Natural killer cell (primary cell): ENCODE results near the gene SCP2. TPM values are rescaled to one million over a fixed set of nuclear protein-coding genes. Genes with fewer than 3 reads are reported as not detected.

Source experiments
- ATAC-seq, 3 donors: fragments of 150-1000 bp in 2 of 3; fragments of 200-7000 bp in 1 of 3; cut with Tn5 transposase; 1 replicate in 1 of 3; 2 replicates in 2 of 3; pipeline ENCODE4 v1.10.0; 2021; ENCODE audit warnings: mild to moderate bottlenecking in 2 of 3, moderate library complexity in 2 of 3
- DNase-seq, 2 donors: peaks; one replicate each; pipeline versions ENCODE4 v3.0.0 to v3.0.0-alpha.2; 2013 to 2021; ENCODE audit warnings: mixed read lengths in 1 of 2
- H3K27ac ChIP-seq: one replicate; pipeline ENCODE4 v1.5.1; 2013; ENCODE audit warnings: mild to moderate bottlenecking, low read length
- H3K27me3 ChIP-seq: one replicate; pipeline ENCODE4 v1.6.1; 2013; ENCODE audit warnings: low read length; ENCODE audit not compliant: control insufficient read depth, insufficient read depth
- H3K36me3 ChIP-seq: one replicate; pipeline ENCODE4 v1.6.1; 2013; ENCODE audit warnings: low read length; ENCODE audit not compliant: control insufficient read depth, insufficient read depth
- H3K4me1 ChIP-seq: one replicate; pipeline ENCODE4 v1.6.1; 2013; ENCODE audit warnings: low read length; ENCODE audit not compliant: control insufficient read depth, insufficient read depth
- H3K4me3 ChIP-seq: one replicate; pipeline ENCODE4 v1.5.1; 2013; ENCODE audit warnings: low read length
- H3K9me3 ChIP-seq: one replicate; pipeline ENCODE4 v1.6.1; 2013; ENCODE audit warnings: low read length; ENCODE audit not compliant: control insufficient read depth, insufficient read depth
- H3K27ac Mint-ChIP-seq, 2 donors: one replicate each; pipeline ENCODE4 v1.8.0; 2022; ENCODE audit warnings: mild to moderate bottlenecking in 2 of 2, mixed read lengths in 2 of 2, moderate library complexity in 1 of 2
- H3K27me3 Mint-ChIP-seq, 2 donors: one replicate each; pipeline ENCODE4 v1.8.0; 2022; ENCODE audit warnings: low read depth in 2 of 2, mixed read lengths in 2 of 2
- H3K36me3 Mint-ChIP-seq: one replicate; pipeline ENCODE4 v1.8.0; 2022; ENCODE audit warnings: mixed read lengths
- H3K4me1 Mint-ChIP-seq, 2 donors: one replicate each; pipeline ENCODE4 v1.8.0; 2022; ENCODE audit warnings: mixed read lengths in 2 of 2
- H3K4me3 Mint-ChIP-seq: one replicate; pipeline ENCODE4 v1.8.0; 2022; ENCODE audit warnings: mild to moderate bottlenecking, moderate library complexity, mixed read lengths
- H3K9me3 Mint-ChIP-seq, 2 donors: one replicate each; pipeline ENCODE4 v1.8.0; 2022; ENCODE audit warnings: mixed read lengths in 2 of 2
- CTCF ChIP-seq: fragments of 200-600 bp; IDR thresholded peaks from one replicate; pipeline ENCODE4 v1.8.0; 2022; ENCODE audit warnings: antibody characterized with exemption
- WGBS: methylation state at CpG from one replicate; pipeline ENCODE4 v1.1.7; 2013; ENCODE audit warnings: missing lambda C conversion rate; ENCODE audit not compliant: insufficient coverage; 5-methylcytosine and 5-hydroxymethylcytosine counted together
- intact Hi-C: fragments of 100-400 bp; cut with micrococcal nuclease; formaldehyde crosslinking; loops from one replicate; pipeline ENCODE4 v1.14.2; 2022
- total RNA-seq, 4 donors: library from RNA; stranded (reverse); fragments of 120-200 nt in 1 of 4; gene quantifications; one replicate each; pipeline versions ENCODE4 v1.2.3 to v1.2.4, GENCODE V29; 2013 to 2022

Gene SCP2
- total RNA-seq, 3 donors from 2014 or later (not counting 1 experiment from before 2014, with no cell fraction given), result 90.0 to 118 (median 105) TPM

DNA sequence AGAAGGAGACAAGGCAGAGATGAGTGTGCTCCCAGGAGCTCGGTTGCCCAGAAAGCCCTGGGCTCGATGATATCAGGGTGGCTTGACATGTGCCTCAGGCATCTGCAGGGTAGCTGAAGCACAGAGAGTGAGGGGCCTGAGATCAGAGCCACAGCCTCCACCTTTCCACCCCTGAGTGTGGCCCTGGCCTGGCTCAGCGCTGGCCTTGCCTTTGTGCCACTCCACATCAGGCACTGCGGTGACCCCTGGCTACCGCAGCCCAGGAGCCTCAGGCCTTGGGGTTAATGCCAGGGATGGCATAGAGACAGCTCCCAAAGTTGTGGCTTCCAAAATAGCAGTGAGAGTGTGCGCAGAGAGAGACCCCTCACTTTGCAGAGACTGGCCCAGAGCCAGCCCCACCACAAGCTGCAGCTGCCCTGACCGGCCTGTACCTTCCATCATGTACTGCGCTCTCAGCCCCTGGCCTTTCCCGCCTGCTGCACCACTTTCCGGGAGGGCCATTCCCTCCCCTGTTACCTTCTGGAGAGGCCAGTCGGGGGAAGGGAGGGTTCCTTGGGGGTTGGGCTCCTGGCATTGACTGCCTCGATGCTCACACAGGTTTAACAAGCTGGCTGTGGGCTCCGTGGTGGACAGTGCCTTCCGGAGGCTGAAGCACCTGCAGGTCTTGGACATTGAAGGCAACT, 154.4 kb downstream of the SCP2 start:
- H3K36me3 ChIP-seq, result no peaks in the 10 kb centered on the region
- Mint-ChIP-seq H3K4me3 (no peak overlapping the region), H3K4me1 (peaks cover 24 to 27% of the 10 kb centered on the region in 2 donors), H3K9me3 (no peaks in the 10 kb centered on the region), H3K27ac (no peak overlapping the region), H3K27me3 (no peaks in the 10 kb centered on the region), H3K36me3 (no peaks in the 10 kb centered on the region)
- DNase-seq (no peak), ATAC-seq (no peak)
- WGBS, result 90% methylated on average over 14 of the region's 14 CpGs
- no peaks in the 10 kb centered on the region for H3K9me3 ChIP-seq
- H3K27me3 ChIP-seq, result no peaks in the 10 kb centered on the region
- H3K4me1 ChIP-seq, result peaks cover 28% of the 10 kb centered on the region
- H3K4me3 ChIP-seq, result no peak overlapping the region
- intact Hi-C loops, result no loop called here
- TF ChIP-seq CTCF, result no peak
- H3K27ac ChIP-seq, result no peak overlapping the region

- WGBS, result 71% methylated on average over 13 of the region's 13 CpGs
- intact Hi-C loops, result no loop called here
- Mint-ChIP-seq H3K9me3 (no peaks in the 10 kb centered on the region), H3K4me1 (peaks cover 24 to 27% of the 10 kb centered on the region in 2 donors), H3K27ac (peak overlapping the region in 1 of 2 donors; percentile 59), H3K4me3 (peak overlapping the region; percentile 71), H3K36me3 (no peaks in the 10 kb centered on the region), H3K27me3 (no peaks in the 10 kb centered on the region)
- Histone ChIP-seq H3K4me1 (peaks cover 28% of the 10 kb centered on the region), H3K27ac (no peak overlapping the region), H3K27me3 (no peaks in the 10 kb centered on the region), H3K9me3 (no peaks in the 10 kb centered on the region), H3K4me3 (no peak overlapping the region), H3K36me3 (no peaks in the 10 kb centered on the region)
- ATAC-seq (no peak), DNase-seq (no peak)
- no peak for TF ChIP-seq CTCF
These were observed 155.9 kb downstream of the SCP2 start for GRCh38 chr1:53082826-53083455.

DNA sequence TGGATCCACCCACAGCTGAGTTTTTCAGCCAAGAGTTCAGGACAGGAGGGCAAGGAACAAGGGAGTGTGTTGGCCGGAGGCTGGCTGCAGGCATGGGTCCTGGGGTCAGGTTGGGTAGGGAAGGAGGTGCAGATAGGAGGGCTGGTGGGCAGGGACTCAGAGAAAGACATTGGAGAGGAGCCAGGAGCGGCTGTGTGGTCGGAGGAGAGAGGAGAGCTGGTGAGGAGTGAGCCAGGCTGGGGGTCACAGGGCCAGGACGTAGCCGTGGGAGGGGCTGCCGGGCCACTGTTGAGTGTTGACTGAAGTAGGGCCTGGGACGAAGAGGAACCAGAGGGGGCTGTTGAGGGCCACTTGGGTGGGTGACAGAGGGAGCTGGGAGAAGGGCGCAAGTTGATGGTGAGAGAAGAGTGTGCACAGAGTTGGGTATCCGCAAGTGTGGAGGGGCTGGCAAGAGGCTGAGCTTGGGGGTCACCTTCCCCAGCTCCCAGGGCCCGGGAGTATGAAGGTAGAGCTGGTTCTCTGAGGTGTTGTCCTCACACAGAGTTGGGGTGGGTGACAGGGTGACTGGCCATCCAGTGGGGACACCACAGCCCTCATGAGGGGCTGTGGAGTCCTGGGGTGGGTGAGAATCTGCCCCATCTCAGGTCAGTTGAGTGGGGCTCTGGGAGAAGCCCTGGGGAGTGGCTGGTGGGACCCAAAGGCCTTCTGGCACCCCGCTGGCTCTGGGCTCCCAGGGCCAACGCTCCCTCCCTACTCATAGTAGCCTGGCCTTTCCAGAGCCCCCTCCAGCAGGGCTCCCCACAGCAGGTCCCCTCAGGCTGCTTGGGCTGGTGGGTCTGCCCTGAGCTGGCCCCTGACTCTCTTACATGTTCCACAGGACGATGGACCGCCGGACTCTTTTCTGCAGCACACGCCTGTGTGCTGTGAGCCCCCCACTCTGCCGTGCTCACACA, 156.8 kb downstream of the SCP2 start:
- Histone ChIP-seq H3K9me3 (no peaks in the 10 kb centered on the region), H3K36me3 (no peaks in the 10 kb centered on the region), H3K4me3 (no peak overlapping the region), H3K27me3 (no peaks in the 10 kb centered on the region), H3K4me1 (peaks cover 28% of the 10 kb centered on the region), H3K27ac (peak overlapping the region; percentile 40)
- no peaks in the 10 kb centered on the region for H3K9me3 Mint-ChIP-seq
- WGBS, result 79% methylated on average over 17 of the region's 17 CpGs
- peak overlapping the region; percentile 30 to 59 for H3K27ac Mint-ChIP-seq
- no peak for TF ChIP-seq CTCF
- no peaks in the 10 kb centered on the region for H3K27me3 Mint-ChIP-seq
- DNase-seq, result no peak
- intact Hi-C loops, result no loop called here
- peak overlapping the region; percentile 71 for H3K4me3 Mint-ChIP-seq
- peaks cover 24 to 27% of the 10 kb centered on the region in 2 donors for H3K4me1 Mint-ChIP-seq
- ATAC-seq, result no peak
- H3K36me3 Mint-ChIP-seq, result no peaks in the 10 kb centered on the region
